ENCODE data around the gene CCDC126.
"Not testable (repeated sequence)": the region's sequence is repeated elsewhere in the genome, so short reads cannot be mapped to it uniquely, and the experiment has no call there.

Gene CCDC126

DNA sequence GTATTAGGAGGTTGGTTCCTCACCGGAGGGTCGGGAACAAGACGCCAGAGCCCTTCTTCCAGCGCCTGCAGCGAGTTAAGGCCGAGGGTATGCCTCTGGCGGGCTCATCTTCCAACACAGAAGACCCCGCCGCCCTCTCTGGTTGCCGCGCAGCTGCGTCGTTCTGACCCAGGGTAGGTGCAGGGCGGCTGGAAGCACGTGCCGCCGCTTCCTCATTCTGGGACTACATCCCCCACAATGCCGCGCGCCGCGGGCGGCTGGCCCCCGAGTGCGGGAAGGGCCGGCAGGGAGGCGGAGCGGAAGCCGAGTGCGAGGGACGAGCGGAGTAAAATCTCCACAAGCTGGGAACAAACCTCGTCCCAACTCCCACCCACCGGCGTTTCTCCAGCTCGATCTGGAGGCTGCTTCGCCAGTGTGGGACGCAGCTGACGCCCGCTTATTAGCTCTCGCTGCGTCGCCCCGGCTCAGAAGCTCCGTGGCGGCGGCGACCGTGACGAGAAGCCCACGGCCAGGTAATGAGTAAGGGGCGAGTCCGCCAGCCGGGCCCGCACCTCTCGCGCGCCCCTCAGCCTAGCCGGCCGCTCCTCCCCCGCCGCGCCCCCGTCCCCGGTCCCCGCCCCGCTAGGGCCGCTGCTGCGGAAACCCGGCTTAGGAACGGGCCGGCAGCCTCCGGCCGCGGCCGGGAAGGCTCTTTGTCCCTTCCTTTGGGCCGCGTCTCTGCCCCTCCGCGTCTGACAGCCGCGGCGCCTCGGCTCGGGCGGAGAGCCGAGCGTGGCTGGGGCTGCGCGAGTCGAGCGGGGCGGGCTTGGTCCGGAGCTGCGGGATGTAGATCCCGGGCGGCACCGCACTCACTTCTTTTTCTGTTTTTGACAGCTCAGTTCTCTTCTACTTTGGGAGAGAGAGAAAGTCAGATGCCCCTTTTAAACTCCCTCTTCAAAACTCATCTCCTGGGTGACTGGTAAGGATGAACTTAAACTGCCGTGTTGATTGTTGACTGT is at the start of gene CCDC126:
TSS of gene CCDC126 (plus strand) at position 289 of the 998 bp plus-strand sequence. CDS start 13,934 bp downstream, outside the sequence.
- peak; percentile 76 to 82 for DNase-seq (ENCODE audit: low read depth in 2 of 2)

- DNase-seq (ENCODE audit: low read depth in 2 of 2): no peak
Measured at GRCh38 chr7:23547662-23548061, 49.5 kb upstream of the CCDC126 start.

DNA sequence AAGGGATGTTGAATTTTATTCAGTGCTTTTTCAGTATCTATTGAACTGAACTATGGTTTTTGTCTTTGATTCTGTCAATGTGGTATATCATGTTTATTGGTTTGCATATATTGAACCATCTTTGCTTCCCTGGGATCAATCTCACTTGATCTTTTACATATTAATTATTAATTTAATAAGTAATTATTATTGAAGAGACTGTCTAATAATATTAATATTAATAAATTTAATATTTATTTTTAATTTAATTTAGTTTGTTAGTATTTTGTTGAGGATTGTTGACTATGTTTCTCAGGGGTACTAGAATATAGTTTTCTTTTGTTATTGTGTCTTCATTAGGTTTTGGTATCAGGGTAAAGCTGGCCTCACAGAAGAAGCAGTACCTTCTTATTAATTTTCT is 38.9 kb upstream of the CCDC126 start:
- no peak for DNase-seq (ENCODE audit: low read depth in 2 of 2)

DNA sequence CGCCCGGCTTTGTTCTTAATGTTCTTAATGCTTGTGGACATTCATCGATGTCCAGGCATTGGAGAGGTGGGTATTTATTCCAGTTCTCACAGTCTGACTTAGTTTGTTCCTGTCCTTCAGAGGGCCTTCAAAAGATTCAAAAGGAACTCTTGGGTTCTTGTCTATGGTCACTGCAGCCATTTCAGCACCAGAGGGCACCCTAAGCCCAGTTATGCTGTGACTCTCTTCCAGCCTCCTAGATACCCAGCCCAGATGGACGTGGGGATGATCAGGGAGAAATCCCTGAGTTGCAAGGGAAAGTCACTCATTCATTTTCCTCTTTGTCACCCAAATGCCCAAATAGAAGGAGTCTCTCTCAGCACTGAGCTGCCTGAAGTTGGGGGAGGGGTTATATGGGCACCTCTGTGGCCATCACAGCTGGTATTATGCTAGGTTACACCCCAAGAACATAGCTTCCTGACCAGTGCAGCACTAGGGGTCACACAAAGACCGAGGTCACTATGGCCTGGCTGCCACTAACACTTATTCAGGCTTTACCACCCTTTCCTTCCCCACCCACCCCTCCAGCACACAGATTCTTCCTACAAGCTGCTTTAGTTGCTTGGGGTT is 26.5 kb upstream of the CCDC126 start:
- peak; percentile 34 to 53 for DNase-seq (ENCODE audit: low read depth in 2 of 2)

DNA sequence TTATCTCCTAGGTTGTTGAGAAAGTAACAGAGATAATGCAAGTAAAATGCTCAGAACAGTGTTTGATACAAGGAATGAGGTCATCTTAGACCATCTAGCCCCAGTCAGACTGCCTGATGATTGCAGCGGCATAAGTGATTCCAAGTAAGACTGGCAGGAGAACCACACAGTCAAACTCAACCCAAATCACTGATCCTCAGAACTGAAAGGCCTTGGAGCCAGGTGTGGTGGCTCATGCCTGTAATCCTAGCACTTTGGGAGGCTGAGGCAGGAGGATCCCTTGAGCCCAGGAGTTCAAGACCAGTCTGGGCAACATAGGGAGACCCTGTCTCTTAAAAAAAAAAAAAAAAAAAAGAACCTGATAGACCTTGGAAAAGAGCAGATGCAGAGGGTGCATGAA is 15.2 kb upstream of the CCDC126 start:
- not testable (repeated sequence) for DNase-seq (ENCODE audit: low read depth in 2 of 2)

- DNase-seq (ENCODE audit: low read depth in 2 of 2): not testable (repeated sequence)
Measured at GRCh38 chr7:23585304-23585703, 11.9 kb upstream of the CCDC126 start.

DNA sequence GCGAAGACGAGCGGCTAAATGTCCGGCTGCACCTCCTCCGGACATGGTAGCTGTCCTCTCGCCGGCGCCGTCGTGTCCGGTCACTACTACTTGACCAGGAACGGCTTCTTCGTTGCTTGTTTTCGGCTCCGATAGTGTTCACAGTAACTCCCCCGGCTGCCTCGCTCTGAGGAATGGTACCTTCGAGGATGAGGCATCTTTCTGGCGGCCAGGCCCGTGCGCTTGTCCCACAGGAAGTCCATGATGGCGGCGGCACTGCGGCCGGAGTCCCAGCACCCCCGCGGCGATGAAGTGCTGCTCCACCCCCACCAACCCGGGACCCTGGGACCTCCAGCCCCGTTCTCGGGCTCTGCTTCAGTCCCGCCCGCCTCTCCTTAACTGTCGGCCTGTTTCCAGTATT is 11.0 kb upstream of the CCDC126 start:
- no peak for DNase-seq (ENCODE audit: low read depth in 2 of 2)

GRCh38 chr7:23590529-23590928 is 6.7 kb upstream of the CCDC126 start:
- DNase-seq (ENCODE audit: low read depth in 2 of 2): no peak

- DNase-seq (ENCODE audit: low read depth in 2 of 2): no peak
Measured at GRCh38 chr7:23593706-23594105, 3.5 kb upstream of the CCDC126 start.

- DNase-seq (ENCODE audit: low read depth in 2 of 2): peak in 1 of 2 donors; percentile 14
Measured at GRCh38 chr7:23594879-23595604, 2.1 kb upstream of the CCDC126 start.

GRCh38 chr7:23598296-23598695 is 1.1 kb downstream of the CCDC126 start:
- DNase-seq (ENCODE audit: low read depth in 2 of 2): no peak

DNA sequence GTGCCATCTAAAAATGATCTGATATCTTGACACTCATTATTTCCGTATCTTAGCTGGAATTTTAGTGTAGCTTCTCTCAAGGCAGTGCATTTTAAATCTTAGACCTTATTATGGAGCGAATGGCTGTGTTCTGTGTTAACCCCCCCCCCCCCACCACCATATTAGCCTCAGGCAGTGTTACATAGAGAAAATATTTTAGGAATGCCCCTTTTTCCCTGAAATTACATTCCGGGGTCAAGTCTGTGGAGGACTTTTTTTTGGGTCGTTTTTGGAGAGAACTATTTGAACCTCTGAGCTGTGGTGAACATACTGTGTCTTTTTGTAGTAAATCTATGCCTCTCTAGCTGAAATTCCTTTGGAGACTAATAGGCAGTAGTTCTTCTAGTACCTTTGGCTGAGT is 3.1 kb downstream of the CCDC126 start:
- no peak for DNase-seq (ENCODE audit: low read depth in 2 of 2)

DNA sequence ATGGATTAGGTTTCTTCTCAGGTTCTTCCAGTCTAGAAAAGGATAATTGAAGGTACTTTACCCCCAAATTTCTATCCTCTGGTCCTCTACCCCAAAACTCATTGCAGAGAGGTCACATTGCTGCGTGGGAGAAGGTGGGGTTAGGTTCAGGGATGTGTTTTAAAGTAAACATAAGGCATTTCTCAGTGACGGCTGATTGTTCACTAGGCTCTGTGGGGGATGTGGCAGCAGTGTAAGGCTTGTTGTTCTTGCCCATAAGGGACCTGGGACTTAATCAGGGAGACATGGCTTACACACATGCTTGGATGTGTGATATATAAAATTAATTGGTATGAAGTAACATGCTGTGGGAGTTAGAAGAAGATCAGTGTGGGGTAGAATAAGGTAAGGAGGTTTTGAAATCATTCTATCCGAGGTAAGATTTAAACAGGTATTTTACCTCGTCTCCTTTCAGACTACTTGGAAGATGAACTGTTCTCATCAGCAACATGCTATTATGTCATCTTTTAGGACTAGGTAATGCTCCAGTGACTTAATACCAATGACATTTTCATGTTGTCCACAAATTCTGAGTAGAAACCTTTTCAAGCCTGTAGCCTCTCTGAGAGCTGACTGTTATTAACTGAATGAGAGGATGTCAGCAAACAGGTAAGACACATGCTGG is 6.6 kb downstream of the CCDC126 start:
- DNase-seq (ENCODE audit: low read depth in 2 of 2): no peak

GRCh38 chr7:23604296-23604640 is 7.1 kb downstream of the CCDC126 start:
- DNase-seq (ENCODE audit: low read depth in 2 of 2): no peak

GRCh38 chr7:23607130-23607529 is 9.9 kb downstream of the CCDC126 start:
- DNase-seq (ENCODE audit: low read depth in 2 of 2): no peak

DNA sequence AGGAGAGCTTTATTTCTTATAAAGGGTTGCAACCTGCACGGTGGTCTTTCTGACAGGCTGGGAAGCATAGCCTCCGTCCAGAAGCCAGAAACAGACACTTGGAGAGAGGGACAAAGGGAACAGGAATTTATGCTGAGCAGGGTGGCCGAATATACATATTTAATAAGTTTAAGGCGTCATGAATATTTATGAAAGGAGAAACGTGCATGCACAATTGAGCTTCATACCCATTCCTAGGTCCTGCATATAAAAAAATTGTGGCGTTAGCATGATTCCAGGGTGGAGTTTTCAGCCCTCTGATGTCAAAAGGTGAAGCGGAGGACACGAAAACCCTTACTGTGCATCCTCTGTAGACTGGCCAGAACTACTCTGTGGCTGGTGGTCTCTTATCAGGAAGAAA is 10.7 kb downstream of the CCDC126 start:
- no peak for DNase-seq (ENCODE audit: low read depth in 2 of 2)

DNA sequence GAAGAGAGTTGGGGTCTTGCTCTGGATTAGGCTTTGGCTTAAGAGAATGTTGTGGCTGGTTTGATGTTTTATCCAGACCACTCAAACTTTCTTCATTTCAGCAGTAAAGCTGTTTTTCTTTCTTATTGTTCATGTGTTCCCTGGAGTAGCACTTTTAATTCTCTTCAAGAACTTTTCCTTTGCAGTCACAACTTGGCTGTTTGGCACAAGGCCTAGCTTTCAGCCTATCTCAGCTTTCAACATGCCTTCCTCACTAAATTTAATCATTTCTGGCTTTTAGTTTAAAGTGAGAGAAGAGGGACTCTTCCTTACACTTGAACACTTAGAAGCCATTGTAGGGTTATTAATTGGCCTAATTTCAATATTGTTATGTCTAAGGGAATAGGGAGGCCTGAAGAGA is 18.1 kb downstream of the CCDC126 start:
- no peak for DNase-seq (ENCODE audit: low read depth in 2 of 2)

DNA sequence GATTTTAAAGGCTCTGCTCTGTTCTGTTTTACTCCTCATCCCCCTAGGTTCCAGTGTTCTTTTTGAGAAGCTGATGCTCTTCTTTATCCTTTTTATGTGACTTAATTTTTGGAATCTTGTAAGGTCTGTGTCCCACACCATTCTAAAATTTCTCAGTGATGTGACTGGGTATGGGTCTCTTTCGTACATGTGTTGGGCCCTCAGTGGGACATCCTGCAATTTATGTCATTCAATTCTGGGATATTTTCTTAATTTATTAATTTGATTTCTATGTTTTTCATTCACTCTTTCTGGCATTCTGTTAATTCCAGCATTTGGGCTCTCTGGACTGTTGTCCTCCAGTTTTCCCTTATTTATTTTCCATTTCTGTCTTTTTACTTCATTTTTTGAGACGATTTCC is 19.4 kb downstream of the CCDC126 start:
- DNase-seq (ENCODE audit: low read depth in 2 of 2): no peak

DNA sequence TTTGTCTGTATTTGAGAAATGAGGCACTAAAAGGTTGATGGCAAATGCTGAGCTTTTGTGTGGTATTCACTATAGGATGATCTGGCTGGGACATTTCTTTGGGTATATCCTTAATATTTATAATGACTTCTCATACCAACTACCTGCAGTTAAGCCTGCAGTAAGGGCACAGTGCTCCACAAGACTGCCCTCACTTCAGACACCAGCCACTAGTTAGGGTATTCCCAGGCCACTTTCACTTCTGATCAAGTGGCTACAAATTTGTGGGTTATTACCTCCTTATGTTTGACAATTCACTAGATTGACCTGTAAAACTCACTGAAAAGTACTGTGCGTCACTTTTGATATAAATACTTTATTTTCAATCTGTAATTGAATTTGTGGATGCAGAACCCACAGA is 20.3 kb downstream of the CCDC126 start:
- no peak for DNase-seq (ENCODE audit: low read depth in 2 of 2)

DNA sequence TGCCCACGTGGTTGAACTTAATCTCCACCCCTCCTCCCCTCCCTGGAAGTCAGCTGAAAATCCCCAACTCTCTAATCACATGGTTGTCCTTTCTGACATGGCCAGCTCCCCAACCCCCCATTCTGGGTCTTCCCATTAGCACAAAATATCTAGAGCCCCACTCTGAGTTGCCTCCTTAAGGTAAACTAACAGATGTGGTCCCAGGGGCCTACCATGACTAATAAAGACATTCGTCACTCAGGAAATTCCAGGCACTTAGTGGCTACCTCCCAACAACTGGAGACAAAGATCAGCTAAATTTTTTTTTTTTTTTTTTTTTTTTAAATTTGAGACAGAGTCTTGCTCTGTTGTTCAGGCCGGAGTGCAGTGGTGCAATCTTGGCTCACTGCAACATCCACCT is 21.1 kb downstream of the CCDC126 start:
- no peak for DNase-seq (ENCODE audit: low read depth in 2 of 2)

DNA sequence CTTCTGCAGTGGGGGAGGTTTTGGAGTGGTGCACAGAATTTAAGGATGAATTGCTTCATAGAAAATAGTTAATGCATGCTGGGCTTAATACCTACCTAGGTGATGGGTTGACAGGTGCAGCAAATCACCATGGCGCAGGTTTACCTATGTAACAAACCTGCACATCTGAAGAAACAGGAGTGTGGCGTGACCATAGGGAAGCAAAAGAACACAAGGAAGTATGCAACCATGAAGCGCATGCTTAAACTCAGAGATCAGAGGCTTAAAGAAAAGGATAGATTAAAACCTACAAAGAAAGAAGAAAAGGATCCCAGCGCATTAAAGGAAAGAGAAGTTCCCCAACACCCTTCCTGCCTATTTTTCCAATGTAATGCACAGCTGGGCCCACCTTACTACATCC is 22.0 kb downstream of the CCDC126 start:
- DNase-seq (ENCODE audit: low read depth in 2 of 2): no peak

DNA sequence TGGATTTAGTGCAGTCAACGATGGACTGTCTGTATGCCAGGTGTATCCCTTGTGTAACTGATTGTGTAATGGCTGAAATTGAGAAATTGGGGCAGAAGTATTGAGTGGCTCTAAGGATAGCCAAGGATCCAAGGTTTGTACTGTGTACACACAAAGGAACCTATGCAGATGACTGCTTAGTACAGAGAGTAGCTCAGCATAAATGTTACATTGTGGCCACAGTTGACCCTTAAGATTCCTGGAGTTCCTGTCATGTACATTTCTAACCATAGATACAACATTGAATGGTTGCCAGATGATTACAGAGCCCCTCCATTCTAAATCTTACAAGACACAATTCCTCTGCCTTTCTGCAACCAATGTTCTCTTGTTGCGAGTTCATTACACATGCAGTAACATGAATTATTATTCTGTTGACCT is 25.3 kb downstream of the CCDC126 start:
- DNase-seq (ENCODE audit: low read depth in 2 of 2): no peak

Data from stimulated activated CD8-positive, alpha-beta memory T cell treated with anti-CD3 and anti-CD28 coated beads, Interleukin-2, amount 100 ng/mL, for 48 hours (primary cell).